GM19035 (cell line): Measurements from ENCODE around the gene COL6A1.

ENCODE experiments used
- ATAC-seq: cut with Tn5 transposase; IDR thresholded peaks from one replicate; pipeline ENCODE4 v1.9.1; 2021; ENCODE audit not compliant: unreplicated experiment

Gene COL6A1

DNA sequence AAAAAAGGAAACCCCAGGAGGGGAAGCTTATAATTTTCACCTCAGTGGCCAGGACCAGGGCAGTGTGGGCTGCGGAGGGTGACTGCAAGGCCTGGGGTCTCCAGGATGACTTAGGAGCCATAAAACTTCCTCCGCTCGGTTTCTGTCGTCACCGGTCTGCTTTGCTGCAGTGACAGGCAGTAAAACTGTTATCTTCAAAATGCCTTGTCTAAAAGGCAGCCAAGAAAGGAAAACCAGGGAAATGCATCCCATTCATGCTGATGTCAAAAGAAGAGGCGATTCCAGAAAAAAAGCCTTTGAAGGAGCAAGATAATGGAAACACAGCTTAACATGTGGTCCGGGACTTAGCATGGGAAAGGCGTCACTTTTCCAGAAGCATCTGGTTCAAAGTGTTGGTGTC is 42.0 kb downstream of the COL6A1 start:
- no peak for ATAC-seq

DNA sequence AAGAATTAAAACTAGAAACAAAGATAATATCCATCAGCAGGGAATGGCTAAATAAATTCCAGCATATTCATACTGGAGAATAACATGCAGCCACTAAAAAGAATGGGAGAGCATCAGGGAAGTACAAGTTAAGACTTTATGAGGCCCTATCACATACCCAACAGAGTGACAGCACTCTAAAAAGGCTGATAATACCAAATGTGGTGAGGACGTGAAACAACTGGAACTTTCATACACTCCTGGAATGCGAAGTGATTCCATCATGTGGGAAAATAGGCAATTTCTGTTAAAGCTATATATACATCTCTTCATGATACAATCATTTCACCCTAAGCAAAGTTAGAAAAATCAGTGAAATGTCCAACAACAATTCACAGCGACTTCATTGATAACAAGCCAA is 42.6 kb downstream of the COL6A1 start:
- ATAC-seq: no peak

DNA sequence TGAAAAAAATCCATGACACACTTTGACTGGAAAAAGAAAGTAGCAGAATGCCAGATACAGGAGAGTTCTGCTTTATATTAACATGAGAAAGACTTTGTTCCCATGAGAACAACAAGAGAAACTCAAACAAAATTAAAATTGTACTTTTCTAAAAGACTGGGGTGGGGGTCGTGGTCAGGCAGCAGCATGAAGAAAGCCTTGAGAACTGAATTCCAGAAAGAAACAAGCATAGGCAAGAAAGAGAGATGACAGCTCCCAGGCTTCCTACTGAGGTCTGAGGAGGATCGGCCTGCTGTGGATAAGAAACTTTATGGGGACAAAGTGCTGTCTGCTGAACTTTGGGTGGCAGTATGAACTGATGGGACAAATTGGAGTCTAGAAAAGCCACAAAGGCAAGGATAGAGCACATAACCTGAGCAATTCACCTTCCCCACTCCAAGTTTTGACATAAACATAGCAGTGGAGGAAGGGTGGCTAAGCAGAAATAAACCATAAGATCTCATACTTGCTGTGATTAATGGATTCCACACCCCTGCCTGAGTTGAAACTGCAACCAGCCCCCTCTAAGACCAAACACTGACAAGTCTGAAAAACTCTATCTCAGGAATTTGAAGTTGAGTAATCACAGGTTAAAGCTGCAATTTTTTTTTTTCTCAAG is 43.7 kb downstream of the COL6A1 start:
- no peak for ATAC-seq

DNA sequence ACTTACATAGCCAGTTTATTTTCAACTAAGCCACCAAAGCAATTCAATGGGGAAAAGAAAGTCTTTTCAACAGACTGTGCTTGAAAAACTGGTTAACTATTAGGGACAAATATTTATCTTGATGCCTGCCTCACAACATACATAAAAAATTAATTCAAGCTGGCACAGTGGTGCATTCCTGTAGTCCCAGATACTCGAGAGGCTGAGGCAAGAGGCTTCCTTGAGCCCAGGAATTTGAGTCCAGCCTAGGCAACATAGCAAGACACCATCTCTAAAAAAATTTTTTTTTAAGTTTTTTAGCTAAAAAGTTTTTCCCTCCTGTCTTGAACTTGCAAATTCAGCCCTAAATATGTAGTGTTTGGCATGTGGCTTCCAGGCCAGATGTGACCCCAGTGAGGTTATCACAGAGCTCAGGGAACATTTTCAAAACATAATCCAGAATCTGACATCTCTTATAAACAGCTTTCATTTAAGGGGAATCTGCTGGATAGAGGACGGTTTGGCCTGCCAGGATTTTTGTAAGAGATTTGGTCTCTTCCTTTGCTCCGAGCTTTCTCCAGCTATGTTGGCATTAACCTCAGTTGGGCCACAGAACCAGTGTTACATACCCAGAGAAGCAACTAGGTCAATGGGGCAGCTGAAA is 46.4 kb downstream of the COL6A1 start:
- no peak for ATAC-seq

DNA sequence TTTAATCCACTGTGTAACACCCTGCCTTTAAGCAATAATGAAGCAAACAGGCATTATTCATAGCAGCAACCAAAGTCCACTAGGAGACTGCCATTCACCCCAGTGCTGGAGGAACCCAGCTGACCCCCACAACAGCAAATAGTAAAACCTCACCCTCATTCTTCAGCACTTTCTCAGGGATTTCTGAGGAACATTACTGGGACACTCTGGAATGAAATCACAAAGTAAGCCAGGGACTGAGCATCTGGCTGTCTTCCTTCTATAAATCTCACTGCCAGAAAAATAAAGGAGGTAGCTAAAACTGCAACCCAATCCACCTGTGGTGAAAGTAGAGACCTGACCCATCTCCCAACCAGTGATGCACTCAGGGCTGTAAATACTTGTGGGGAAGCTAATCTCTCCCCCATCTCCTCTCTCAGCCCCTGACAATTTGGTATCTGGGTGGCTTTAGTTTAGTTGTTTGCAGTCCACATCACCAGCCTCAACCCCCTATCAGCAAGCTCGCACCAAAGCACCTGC is 47.1 kb downstream of the COL6A1 start:
- ATAC-seq: no peak

DNA sequence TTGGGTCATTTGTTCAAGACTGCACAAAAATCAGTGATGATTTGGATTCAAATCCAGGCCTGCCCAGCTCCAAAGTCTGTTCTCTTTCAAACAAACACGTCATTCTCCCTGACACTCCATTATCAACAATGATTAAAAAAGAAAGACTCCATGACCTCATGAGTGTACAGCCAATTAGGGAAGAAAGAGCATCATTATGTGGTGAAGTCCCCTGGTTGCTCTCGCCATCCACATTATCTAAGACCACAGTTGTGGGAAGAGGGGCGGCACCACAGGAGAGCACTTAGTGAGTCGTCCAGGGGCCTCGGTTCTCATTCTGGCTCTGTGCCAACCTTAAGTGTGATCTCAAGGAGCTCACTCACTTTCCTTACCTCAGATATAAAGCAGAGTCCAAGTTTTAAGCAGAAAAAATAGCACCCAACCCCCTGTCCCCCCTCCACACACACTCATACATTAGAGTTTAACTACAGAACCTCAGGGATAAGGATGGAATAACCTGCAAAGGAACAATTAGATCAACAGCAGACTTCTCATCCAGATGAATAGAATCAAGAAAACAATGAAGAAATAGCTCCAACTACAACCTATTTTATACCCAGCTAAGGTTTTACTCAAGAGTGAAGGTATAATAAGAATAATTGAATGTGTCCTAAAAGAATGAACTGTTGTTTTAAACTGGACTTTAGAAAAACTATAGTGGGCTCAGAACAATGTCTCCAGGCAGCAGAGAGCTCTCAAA is 47.8 kb downstream of the COL6A1 start:
- no peak for ATAC-seq

DNA sequence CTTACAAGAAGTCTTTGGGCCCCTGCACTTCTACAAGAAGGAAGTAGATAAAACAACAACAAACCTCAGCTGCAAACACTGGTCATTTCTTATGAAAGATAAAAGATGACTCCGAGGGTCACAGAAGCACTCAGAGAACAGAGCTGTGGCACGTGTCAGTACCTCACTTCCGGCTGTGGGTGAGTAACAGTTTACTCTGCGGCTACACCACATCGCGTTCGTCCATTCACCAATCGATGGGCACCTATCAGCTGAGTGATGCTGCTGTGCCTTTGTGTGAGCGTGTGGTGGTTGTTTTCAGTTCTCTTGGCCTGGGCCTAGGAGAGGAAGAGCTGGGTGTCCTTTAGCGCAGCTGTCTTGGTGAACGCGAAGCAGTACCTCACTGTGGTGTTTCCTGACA is 49.9 kb downstream of the COL6A1 start:
- ATAC-seq: no peak

DNA sequence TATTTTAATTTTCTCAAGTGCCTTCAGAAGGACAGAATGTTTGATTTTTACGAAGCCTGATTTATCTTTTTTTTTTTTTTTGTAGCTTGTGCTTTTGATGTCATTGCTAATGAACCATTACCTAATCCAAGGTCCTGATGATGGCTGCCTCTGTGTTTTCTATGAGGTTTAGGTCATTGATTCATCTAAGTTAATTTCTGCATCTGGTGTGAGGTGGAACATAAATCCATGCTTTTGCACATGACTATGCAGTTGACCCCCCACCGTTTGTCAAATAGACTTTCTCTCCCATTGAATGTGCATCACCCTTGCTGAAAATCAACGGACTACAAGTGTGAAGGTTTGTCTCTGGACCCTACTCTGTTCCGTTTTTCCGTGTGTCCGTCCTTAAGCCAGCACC is 50.5 kb downstream of the COL6A1 start:
- ATAC-seq: no peak

DNA sequence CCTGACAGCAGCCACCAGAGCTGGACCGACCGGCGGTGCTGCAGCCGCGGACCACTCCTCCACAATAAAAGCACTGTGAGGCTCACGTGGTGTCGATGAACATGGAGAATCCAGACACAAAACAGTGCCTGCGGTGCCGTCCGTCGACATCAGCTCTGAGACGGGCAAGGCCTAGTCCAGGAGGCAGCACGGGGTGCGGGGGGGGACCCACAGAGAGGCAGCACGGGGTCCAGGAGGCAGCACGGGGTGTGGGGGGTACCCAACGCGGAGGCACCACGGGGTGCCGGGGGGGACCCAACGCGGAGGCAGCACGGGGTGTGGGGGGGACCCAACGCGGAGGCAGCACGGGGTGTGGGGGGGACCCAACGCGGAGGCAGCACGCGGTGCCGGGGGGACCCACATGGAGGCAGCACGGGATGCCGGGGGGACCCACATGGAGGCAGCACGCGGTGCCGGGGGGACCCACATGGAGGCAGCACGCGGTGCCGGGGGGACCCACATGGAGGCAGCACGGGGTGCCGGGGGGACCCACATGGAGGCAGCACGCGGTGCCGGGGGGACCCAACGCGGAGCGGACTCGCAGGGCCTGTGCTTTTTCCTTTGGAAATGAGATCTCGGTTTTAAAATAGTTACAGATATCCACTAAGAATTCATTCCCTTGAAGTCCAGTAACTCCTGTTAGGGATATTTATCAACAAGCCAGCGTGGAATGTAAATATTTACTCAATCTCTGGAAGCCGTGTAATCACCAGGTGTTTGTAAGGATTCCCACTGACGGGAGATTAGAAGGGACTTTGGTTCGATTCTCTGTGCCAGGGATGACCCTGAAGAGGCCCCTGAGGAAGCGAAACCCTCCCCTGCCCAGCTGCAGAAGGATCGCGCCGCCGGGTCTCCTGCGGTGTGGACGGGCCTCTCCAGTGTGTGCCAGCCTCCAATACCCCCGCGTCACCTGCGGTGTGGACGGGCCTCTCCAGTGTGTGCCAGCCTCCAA is 52.1 kb downstream of the COL6A1 start:
- ATAC-seq: no peak

DNA sequence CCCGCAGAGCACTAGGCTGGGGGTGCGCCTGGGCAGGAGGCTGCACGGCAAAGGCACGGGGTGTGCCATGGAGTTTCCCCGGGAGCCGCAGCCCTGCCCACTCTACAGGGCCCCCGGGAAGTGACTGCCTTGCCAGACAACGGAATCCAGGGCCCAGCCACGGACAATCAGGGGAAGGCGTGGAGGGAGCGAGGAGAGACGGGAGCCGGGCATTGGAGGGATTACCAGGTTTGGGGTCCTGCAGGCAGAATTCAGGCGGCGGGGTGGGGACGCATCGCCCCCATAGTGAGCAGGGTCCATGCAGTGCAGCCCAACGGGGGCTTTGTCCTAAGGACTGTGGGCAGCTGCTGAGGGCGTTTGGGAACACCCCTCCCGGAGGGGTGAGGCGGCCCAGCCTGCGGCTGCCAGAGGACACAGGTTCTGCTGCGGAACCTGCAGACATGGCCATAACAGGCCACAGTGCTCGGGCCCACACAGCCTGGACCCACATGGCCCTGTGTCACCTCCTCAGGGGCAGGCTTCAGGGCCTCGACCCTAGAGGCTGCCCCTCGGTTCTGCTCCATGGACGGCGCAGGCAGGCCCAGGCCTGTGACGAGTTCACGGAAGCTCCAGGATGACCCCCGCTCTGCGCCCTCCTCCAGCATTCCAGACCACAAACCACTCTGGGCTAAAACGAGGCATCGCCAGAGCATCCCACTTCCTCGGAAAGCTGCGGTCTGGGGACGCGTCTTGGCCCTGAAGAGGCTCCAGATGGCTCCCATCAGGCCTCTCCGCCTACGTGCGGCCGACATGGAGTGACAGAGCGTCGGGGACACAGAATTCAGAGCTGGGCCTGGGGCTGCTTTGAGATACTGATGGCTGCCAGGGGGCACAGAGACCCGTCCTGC is 54.5 kb downstream of the COL6A1 start:
- no peak for ATAC-seq

DNA sequence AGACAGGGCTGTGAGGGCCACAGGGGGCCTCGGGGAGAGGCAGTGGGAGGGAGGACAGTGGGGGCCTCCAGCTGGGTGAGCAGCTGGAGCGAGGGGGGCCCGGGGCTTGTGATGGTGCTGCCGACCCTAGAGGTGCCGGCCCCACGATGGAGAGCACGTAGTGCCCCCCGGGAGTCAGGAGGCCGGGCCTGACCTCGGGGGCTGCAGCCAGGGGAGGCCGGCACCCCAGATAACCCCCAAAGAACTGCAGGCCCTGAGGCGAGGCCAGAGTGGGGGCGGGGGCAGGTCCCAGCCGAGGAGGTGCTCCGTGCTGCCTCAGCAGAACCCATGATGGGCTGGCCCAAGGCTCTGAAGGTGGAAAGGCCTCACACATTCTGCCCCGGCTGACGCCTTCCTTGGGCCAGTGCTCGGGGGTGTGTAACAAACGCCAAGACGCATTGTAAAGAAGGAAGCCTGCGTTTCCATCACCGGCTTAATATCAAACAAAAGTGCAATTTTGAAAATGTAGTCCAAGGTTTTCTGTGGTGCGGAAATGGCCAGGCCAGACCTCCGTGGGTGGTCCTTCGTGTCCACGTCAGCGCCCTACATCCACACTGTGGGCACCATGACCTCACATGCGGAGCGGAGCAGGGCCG is 55.2 kb downstream of the COL6A1 start:
- no peak for ATAC-seq

DNA sequence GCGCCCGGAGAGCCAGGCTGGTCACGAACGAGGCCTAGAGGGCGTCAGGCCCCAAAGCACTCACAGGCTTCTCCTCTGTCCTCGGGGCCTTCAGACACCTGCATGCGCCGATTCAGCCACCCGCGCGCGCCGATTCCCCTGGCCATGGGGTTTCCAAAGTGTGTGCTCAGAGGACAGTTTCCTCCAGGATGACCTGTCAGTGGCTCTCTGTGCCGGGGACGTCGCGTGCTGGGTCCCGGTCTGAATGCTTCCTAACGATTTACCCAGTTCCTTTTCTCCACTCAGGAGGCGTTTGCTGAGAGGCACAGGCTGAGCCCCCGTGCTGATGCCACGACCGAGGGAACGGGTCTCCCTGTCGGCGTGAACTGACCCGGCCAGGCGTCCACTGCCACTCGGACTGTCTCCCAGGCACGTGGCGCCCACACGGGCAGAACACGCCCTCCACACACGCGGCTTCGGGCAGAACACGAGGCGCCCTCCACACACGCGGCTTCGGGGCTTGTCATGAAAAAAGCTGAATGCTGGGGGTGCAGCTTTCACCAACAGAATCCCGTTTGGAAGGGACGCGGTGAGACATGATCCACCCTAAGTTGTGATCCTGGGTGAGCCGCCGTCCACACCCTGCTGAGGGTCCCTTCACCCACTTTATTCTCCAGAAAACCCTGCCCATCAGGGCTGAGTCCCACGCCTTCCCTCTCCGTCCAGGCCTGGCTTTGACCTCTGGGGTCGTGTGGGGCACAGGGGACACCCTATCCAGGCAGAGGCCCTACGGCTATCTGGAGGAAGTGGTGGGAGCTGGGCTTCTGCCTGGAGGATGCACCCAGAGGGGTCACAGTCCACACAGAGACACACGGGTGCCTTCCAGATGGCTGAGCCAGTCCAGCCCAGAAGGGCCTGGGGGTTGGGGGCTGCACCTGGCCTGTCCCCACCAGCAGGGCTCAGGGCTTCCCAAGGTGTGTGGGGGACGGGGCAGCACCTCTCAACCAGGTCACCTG is 56.1 kb downstream of the COL6A1 start:
- no peak for ATAC-seq

DNA sequence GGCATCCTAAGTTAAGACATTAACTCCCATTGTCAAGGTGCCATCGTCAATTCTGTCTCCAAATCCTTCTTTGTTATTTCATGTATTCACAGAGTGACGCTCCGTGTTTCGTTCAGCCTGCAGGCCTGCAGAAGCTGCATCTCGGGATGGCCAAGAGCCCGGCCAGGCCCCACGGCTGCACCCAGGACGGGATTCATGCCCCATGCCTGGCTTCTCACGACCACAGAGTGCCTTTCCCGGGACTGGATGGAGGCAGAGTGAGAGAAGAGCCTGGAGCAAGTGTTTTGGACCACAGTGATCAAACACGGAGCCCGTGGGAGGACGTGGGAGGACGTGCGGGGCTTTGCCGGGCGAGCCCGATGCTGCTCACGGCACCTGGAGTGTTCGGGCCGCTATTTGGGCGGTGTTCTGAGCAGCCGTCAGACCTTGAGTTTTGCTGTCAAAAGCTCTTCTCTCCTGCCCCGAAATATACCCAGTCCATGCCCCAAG is 56.8 kb downstream of the COL6A1 start:
- no peak for ATAC-seq

DNA sequence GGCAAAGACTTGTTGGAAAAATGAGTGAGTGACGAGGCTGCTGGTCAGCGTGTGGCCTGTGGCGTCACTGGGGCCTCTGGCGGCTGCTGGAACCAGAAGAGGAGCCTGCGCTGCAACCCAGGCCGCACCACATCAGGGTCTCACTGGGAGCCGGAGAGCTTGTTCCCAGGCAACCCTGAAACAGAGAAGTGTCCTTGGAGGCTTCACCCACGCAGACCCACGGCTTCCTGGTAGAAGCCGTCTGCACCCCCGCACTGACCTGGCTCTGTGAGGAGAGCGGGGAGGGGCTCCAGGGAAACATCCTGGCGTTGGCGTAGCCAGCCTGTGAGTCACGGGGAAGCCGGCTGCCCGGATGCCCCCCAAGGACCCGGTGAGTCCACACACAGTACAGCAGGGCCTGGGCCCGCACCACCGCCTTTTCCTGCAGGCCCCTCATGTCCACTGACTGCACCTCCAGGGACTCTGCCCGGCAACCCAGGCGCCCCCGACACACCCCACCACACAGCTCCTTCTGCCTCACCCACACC is 57.4 kb downstream of the COL6A1 start:
- ATAC-seq: no peak

DNA sequence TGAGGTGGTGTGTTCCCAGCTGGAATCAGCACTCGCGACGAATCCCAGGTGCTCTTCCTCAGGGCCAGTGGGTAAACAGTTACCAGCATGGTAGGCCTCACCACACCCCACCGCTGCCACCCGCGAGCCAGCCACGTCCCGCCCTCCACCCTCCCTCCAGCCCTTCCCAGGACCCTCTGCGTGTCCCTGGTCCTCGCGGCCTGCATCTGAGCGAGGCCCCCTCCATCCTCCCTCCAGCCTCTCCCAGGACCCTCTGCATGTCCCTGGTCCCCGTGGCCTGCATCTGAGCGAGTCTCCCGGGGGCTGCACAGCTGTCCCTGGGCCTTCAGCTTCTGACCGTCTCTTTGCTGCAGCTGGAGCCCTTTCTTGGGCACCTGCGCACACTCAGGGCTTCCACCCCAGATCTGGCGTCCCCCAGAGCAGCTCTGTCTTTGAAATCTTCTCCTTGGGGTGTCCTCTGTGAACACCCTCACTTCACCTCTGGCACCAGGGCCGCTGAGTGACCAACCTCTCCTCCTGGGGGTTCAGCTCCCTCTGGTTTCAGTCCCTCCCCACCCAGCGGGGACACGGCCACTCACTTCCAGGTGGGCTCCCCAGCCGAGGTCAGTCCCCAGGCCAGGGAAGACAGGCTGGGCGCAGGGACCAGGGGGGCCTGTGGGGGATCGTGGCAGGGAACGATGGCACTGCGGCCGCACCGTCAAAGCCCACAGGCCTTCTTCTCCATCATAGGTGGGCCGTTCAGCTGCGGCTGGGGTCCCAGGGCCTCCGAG is 58.5 kb downstream of the COL6A1 start:
- no peak for ATAC-seq

DNA sequence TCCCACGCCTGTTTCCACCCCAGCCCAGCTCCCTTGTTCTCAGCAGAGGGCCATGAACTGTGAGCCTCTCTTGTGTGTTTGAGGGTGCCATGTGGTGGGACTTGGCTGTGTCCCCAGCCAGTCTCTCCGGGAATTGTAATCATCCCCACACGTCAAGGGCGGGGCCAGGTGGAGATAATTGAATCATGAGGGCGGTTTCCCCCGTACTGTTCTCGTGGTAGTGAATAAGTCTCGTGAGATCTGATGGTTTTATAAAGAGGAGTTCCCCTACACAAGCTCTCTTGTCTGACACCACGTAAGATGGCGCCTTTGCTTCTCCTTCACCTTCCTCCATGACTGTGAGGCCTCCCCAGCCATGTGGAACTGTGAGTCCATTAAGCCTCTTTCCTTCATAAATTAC is 59.1 kb downstream of the COL6A1 start:
- no peak for ATAC-seq

DNA sequence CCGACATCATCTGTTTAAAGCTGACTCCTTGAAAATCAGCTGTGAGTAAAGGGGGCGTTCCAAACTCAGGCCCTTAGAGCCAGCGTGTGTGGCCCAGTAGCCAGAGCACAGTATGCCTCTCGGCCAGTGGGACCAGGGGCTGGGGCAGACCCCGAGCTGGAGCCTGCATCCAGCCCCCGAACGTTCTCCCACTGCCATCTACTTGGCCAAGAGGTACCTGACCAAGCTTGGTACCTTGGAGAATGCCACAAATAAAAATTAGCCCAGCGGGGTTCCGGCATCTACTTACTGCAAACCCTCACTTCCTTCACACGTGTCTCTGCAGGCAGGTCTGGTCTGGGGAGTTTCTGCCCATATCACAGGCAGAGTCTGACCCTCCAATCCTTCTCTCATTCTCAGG is 59.6 kb downstream of the COL6A1 start:
- no peak for ATAC-seq
